ENCODE results near the gene FAM181B. TPM values are rescaled to one million over a fixed set of nuclear protein-coding genes. Genes with fewer than 3 reads are reported as not detected.

The FAM181B gene, protein sequence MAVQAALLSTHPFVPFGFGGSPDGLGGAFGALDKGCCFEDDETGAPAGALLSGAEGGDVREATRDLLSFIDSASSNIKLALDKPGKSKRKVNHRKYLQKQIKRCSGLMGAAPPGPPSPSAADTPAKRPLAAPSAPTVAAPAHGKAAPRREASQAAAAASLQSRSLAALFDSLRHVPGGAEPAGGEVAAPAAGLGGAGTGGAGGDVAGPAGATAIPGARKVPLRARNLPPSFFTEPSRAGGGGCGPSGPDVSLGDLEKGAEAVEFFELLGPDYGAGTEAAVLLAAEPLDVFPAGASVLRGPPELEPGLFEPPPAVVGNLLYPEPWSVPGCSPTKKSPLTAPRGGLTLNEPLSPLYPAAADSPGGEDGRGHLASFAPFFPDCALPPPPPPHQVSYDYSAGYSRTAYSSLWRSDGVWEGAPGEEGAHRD
- not detected for total RNA-seq
- long read RNA-seq: 0 reads

GRCh38 chr11:82733444-82734119 lies at the start of gene FAM181B:
Gene FAM181B, minus strand, starts transcription at chr11:82733864. Its CDS starts 135 bp downstream, at chr11:82733729.
- intact Hi-C loops (cut with DNase I): no loop called here
- Histone ChIP-seq H3K4me1 (peaks cover 0 to 5% (median 0%) of the 10 kb centered on the region in 4 donors), H3K36me3 (no peaks in the 10 kb centered on the region), H3K27me3 (peaks cover 0 to 24% of the 10 kb centered on the region in 2 donors), H3K9me3 (no peaks in the 10 kb centered on the region), H3K27ac (no peak within 1 kb of the TSS), H3K4me3 (peak within 1 kb of the TSS; percentile 21 to 49 (median 31))
- TF ChIP-seq, protein P1, sequence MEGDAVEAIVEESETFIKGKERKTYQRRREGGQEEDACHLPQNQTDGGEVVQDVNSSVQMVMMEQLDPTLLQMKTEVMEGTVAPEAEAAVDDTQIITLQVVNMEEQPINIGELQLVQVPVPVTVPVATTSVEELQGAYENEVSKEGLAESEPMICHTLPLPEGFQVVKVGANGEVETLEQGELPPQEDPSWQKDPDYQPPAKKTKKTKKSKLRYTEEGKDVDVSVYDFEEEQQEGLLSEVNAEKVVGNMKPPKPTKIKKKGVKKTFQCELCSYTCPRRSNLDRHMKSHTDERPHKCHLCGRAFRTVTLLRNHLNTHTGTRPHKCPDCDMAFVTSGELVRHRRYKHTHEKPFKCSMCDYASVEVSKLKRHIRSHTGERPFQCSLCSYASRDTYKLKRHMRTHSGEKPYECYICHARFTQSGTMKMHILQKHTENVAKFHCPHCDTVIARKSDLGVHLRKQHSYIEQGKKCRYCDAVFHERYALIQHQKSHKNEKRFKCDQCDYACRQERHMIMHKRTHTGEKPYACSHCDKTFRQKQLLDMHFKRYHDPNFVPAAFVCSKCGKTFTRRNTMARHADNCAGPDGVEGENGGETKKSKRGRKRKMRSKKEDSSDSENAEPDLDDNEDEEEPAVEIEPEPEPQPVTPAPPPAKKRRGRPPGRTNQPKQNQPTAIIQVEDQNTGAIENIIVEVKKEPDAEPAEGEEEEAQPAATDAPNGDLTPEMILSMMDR (IDR thresholded peaks at IDR 0.05): no peak
- TF ChIP-seq POLR2A (IDR thresholded peaks at IDR 0.05): no peak
- WGBS (ENCODE audit: insufficient coverage, low coverage, low lambda C conversion rate, missing lambda C conversion rate): 0% methylated on average over 1 of the region's 67 CpGs
- ATAC-seq: peak; percentile 57 to 63 (median 61)
- DNase-seq: peak in 2 of 3 donors; percentile 32 to 49

DNA sequence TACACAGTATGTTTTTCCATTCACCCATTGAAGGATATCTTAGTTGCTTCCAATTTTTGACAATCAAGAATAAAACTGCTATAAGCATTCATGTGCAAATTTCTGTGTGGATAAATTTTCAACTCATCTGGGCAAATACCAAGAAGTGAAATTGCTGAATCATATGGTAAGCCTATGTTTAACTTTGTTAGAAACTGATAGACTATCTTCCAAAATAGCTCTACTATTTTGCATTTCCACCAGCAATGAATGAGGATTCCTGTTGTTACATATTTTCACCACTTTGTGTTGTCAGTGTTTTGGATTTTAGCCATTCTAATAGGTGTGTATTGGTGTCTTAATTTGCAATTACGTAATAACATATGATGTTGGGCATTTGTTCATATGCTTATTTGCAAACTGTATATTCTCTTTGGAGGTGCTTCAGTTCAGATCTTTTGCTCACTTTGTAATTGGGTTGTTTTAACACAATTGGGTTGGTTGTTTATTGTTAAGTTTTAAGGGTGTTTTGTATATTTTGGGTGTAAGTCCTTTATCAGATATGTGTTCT lies 49.2 kb upstream of the FAM181B start:
- ATAC-seq (no peak), DNase-seq (no peak)
- intact Hi-C loops (cut with DNase I): no loop called here
- WGBS (ENCODE audit: insufficient coverage, low coverage, low lambda C conversion rate, missing lambda C conversion rate): 25% methylated on average over 1 of the region's 1 CpG
- Histone ChIP-seq H3K27ac (no peak overlapping the region), H3K4me3 (no peak overlapping the region), H3K36me3 (no peaks in the 10 kb centered on the region), H3K4me1 (no peaks in the 10 kb centered on the region), H3K9me3 (no peaks in the 10 kb centered on the region), H3K27me3 (no peaks in the 10 kb centered on the region)
- no peak for TF ChIP-seq POLR2A (IDR thresholded peaks at IDR 0.05)

- intact Hi-C loops (cut with DNase I): no loop called here
- Histone ChIP-seq H3K4me3 (no peak overlapping the region), H3K27ac (no peak overlapping the region), H3K4me1 (no peaks in the 10 kb centered on the region), H3K27me3 (no peaks in the 10 kb centered on the region), H3K9me3 (no peaks in the 10 kb centered on the region), H3K36me3 (no peaks in the 10 kb centered on the region)
- no peak for DNase-seq
- no peak for TF ChIP-seq POLR2A (IDR thresholded peaks at IDR 0.05)
- TF ChIP-seq, protein P1 (IDR thresholded peaks at IDR 0.05): no peak
- no peak for ATAC-seq
- 93% methylated on average over 1 of the region's 1 CpG for WGBS (ENCODE audit: insufficient coverage, low coverage, low lambda C conversion rate, missing lambda C conversion rate)
Observed at GRCh38 chr11:82778776-82779175, 45.1 kb upstream of the FAM181B start.

GRCh38 chr11:82776377-82776776 lies 42.7 kb upstream of the FAM181B start:
- no peak for ATAC-seq
- Histone ChIP-seq H3K9me3 (no peaks in the 10 kb centered on the region), H3K27me3 (no peaks in the 10 kb centered on the region), H3K4me3 (no peak overlapping the region), H3K4me1 (no peaks in the 10 kb centered on the region), H3K27ac (no peak overlapping the region), H3K36me3 (no peaks in the 10 kb centered on the region)
- no peak for DNase-seq
- 80% methylated on average over 1 of the region's 2 CpGs for WGBS (ENCODE audit: insufficient coverage, low coverage, low lambda C conversion rate, missing lambda C conversion rate)
- TF ChIP-seq, protein P1 (IDR thresholded peaks at IDR 0.05): no peak
- no peak for TF ChIP-seq POLR2A (IDR thresholded peaks at IDR 0.05)
- intact Hi-C loops (cut with DNase I): no loop called here

Data from right lobe of liver (tissue), 6 donors.